HEK293 (cell line): ENCODE results near the gene UFC1.

ENCODE experiments used
- CTCF ChIA-PET: fragments of 350-600 bp; formaldehyde crosslinking; extraction: SDS; loops from one replicate; lab custom pipeline; 2021; ENCODE audit warnings: antibody characterized with exemption; lab: Yijun Ruan, JAX
- POLR2A ChIA-PET: fragments of 300-600 bp; formaldehyde crosslinking; extraction: SDS; loops from one replicate; lab custom pipeline; 2020; ENCODE audit warnings: antibody characterized with exemption, inconsistent platforms; lab: Yijun Ruan, JAX
- H3K27ac ChIP-seq: fragments of 200-500 bp; sonication (Bioruptor generic); 2 replicates; pipeline ENCODE4 v1.5.1; 2014; ENCODE audit warnings: low read depth, low read length, control low read depth, inconsistent platforms; ENCODE audit errors: extremely low read depth
- H3K36me3 ChIP-seq, 2 experiments: fragments of 200-500 bp in 1 of 2; sonication (Bioruptor generic) in 1 of 2; 1 replicate in 1 of 2; 2 replicates in 1 of 2; pipeline ENCODE4 v1.5.1; 2014 to 2017; ENCODE audit warnings: inconsistent platforms in 2 of 2, low read length in 2 of 2; ENCODE audit not compliant: control insufficient read depth in 2 of 2, insufficient read depth in 1 of 2
- H3K4me1 ChIP-seq: fragments of 200-500 bp; sonication (Bioruptor generic); 2 replicates; pipeline ENCODE4 v1.5.1; 2014; ENCODE audit warnings: mild to moderate bottlenecking, low read length, inconsistent platforms; ENCODE audit not compliant: control insufficient read depth, insufficient read depth
- H3K4me3 ChIP-seq: 2 replicates; pipeline ENCODE4 v1.5.1; 2011; ENCODE audit warnings: low read depth, mild to moderate bottlenecking, control low read depth, low read length, moderate library complexity
- H3K9me3 ChIP-seq: fragments of 200-500 bp; sonication (Bioruptor generic); 2 replicates; pipeline ENCODE4 v1.5.1; 2014; ENCODE audit warnings: low read depth, low read length, inconsistent platforms; ENCODE audit not compliant: control insufficient read depth, insufficient read depth
- KLF16 ChIP-seq: fragments of 450-650 bp; formaldehyde crosslinking; IDR thresholded peaks from 2 replicates; pipeline ENCODE4 v1.5.1; 2017; ENCODE audit warnings: missing biosample characterization, missing genetic modification characterization
- OVOL3 ChIP-seq: fragments of 450-650 bp; formaldehyde crosslinking; IDR thresholded peaks from 2 replicates; pipeline ENCODE4 v1.5.1; 2016; ENCODE audit warnings: missing biosample characterization, missing genetic modification characterization
- SETDB1 ChIP-seq: IDR thresholded peaks from one replicate; pipeline ENCODE4 v1.6.1; 2017; ENCODE audit warnings: mild to moderate bottlenecking, low read length, moderate library complexity, mixed read lengths; ENCODE audit not compliant: insufficient read length
- YY2 ChIP-seq: fragments of 450-650 bp; formaldehyde crosslinking; IDR thresholded peaks from 2 replicates; pipeline ENCODE4 v1.5.1; 2016; ENCODE audit warnings: missing biosample characterization, missing genetic modification characterization
- ZBTB44 ChIP-seq: fragments of 450-650 bp; IDR thresholded peaks from 2 replicates; pipeline ENCODE4 v1.5.1; 2018; ENCODE audit warnings: missing biosample characterization, mild to moderate bottlenecking, missing genetic modification characterization
- ZFP3 ChIP-seq: fragments of 450-650 bp; formaldehyde crosslinking; IDR thresholded peaks from 2 replicates; pipeline ENCODE4 v1.5.1; 2016; ENCODE audit warnings: low read depth, missing biosample characterization, missing genetic modification characterization
- ZNF112 ChIP-seq: fragments of 450-650 bp; formaldehyde crosslinking; IDR thresholded peaks from 2 replicates; pipeline ENCODE4 v1.5.0; 2017; ENCODE audit warnings: missing biosample characterization, missing genetic modification characterization
- ZNF211 ChIP-seq: fragments of 450-650 bp; formaldehyde crosslinking; IDR thresholded peaks from 2 replicates; pipeline ENCODE4 v1.5.1; 2016; ENCODE audit warnings: low read depth, missing biosample characterization, missing genetic modification characterization
- ZNF223 ChIP-seq: fragments of 450-650 bp; formaldehyde crosslinking; IDR thresholded peaks from 2 replicates; pipeline ENCODE4 v1.5.1; 2016; ENCODE audit warnings: missing biosample characterization, missing genetic modification characterization
- ZNF239 ChIP-seq: fragments of 450-650 bp; formaldehyde crosslinking; IDR thresholded peaks from 2 replicates; pipeline ENCODE4 v1.5.1; 2016; ENCODE audit warnings: missing biosample characterization, missing genetic modification characterization
- ZNF391 ChIP-seq: fragments of 450-650 bp; formaldehyde crosslinking; IDR thresholded peaks from 2 replicates; pipeline ENCODE4 v1.5.1; 2016; ENCODE audit warnings: low read depth, missing biosample characterization, missing genetic modification characterization, borderline replicate concordance
- ZNF48 ChIP-seq: fragments of 450-650 bp; formaldehyde crosslinking; IDR thresholded peaks from 2 replicates; pipeline ENCODE4 v1.5.1; 2016; ENCODE audit warnings: missing biosample characterization, missing genetic modification characterization
- ZNF529 ChIP-seq: fragments of 450-650 bp; formaldehyde crosslinking; IDR thresholded peaks from 2 replicates; pipeline ENCODE4 v1.5.1; 2017; ENCODE audit warnings: missing genetic modification characterization, missing biosample characterization; ENCODE audit not compliant: insufficient replicate concordance
- ZNF530 ChIP-seq: fragments of 450-650 bp; formaldehyde crosslinking; IDR thresholded peaks from 2 replicates; pipeline ENCODE4 v1.5.1; 2016; ENCODE audit warnings: low read depth, missing biosample characterization, missing genetic modification characterization
- ZNF621 ChIP-seq: fragments of 450-650 bp; formaldehyde crosslinking; IDR thresholded peaks from 2 replicates; pipeline ENCODE4 v1.5.1; 2017; ENCODE audit warnings: missing biosample characterization, missing genetic modification characterization
- ZXDB ChIP-seq: fragments of 450-650 bp; formaldehyde crosslinking; IDR thresholded peaks from 2 replicates; pipeline ENCODE4 v1.5.1; 2016; ENCODE audit warnings: missing biosample characterization, missing genetic modification characterization
- TF ChIP-seq, protein P1 (sequence below): fragments of 450-650 bp; formaldehyde crosslinking; IDR thresholded peaks from 2 replicates; pipeline ENCODE4; 2016; ENCODE audit warnings: missing biosample characterization, missing genetic modification characterization
- TF ChIP-seq, protein P2 (sequence below): fragments of 450-650 bp; formaldehyde crosslinking; IDR thresholded peaks from 2 replicates; pipeline ENCODE4 v1.5.1; 2016; ENCODE audit warnings: missing biosample characterization, missing genetic modification characterization
- TF ChIP-seq, protein P3 (sequence below): fragments of 450-650 bp; formaldehyde crosslinking; IDR thresholded peaks from 2 replicates; pipeline ENCODE4 v1.5.1; 2016; ENCODE audit warnings: missing biosample characterization, missing genetic modification characterization

The UFC1 gene

DNA sequence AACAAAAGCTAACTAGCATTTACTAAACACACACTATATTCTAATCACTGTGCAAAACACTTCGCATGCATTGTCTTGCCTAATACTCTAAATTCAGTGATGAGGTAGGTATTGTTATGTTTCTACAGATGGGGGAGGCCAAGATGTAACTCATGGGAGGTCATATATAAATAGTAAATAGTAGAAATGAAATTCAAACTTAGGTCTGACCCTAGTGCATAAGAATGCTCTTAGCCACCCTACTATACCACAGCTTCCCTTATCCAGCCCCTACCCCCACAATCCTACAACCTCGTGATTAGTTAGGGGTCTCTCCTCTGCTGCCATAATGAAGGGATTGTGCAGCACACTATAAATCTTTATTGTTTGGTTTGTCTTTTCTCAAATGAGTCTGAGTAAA, 39.2 kb upstream of the UFC1 start:
- H3K9me3 ChIP-seq, result no peaks in the 10 kb centered on the region
- POLR2A ChIA-PET, result interaction anchor here (0.7 to 1.5 kb wide), 2 partner anchors 10 to 21 kb away, joined by 3 read pairs; no protein-coding TSS in a partner anchor
- no peak overlapping the region for H3K27ac ChIP-seq
- TF ChIP-seq ZNF530, result no peak
- TF ChIP-seq ZBTB44, result no peak
- no peak for TF ChIP-seq ZNF239
- no peak for TF ChIP-seq ZNF223 (tag by site-specific recombination)
- TF ChIP-seq, protein P1, sequence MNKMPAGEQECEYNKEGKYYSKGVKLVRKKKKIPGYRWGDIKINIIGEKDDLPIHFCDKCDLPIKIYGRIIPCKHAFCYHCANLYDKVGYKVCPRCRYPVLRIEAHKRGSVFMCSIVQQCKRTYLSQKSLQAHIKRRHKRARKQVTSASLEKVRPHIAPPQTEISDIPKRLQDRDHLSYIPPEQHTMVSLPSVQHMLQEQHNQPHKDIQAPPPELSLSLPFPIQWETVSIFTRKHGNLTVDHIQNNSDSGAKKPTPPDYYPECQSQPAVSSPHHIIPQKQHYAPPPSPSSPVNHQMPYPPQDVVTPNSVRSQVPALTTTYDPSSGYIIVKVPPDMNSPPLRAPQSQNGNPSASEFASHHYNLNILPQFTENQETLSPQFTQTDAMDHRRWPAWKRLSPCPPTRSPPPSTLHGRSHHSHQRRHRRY (tag by site-specific recombination), result no peak
- TF ChIP-seq, protein P2, sequence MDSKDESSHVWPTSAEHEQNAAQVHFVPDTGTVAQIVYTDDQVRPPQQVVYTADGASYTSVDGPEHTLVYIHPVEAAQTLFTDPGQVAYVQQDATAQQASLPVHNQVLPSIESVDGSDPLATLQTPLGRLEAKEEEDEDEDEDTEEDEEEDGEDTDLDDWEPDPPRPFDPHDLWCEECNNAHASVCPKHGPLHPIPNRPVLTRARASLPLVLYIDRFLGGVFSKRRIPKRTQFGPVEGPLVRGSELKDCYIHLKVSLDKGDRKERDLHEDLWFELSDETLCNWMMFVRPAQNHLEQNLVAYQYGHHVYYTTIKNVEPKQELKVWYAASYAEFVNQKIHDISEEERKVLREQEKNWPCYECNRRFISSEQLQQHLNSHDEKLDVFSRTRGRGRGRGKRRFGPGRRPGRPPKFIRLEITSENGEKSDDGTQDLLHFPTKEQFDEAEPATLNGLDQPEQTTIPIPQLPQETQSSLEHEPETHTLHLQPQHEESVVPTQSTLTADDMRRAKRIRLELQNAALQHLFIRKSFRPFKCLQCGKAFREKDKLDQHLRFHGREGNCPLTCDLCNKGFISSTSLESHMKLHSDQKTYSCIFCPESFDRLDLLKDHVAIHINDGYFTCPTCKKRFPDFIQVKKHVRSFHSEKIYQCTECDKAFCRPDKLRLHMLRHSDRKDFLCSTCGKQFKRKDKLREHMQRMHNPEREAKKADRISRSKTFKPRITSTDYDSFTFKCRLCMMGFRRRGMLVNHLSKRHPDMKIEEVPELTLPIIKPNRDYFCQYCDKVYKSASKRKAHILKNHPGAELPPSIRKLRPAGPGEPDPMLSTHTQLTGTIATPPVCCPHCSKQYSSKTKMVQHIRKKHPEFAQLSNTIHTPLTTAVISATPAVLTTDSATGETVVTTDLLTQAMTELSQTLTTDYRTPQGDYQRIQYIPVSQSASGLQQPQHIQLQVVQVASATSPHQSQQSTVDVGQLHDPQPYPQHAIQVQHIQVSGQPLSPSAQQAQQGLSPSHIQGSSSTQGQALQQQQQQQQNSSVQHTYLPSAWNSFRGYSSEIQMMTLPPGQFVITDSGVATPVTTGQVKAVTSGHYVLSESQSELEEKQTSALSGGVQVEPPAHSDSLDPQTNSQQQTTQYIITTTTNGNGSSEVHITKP (tag by site-specific recombination), result no peak
- no peak for TF ChIP-seq ZNF112
- no peak for TF ChIP-seq YY2 (tag by site-specific recombination)
- TF ChIP-seq ZNF48 (tag by site-specific recombination), result no peak
- no peak for TF ChIP-seq ZNF529 (tag by site-specific recombination)
- no peak for TF ChIP-seq KLF16 (tag by site-specific recombination)
- TF ChIP-seq OVOL3, result no peak
- no peak for TF ChIP-seq ZNF211 (tag by site-specific recombination)
- TF ChIP-seq, protein P3, sequence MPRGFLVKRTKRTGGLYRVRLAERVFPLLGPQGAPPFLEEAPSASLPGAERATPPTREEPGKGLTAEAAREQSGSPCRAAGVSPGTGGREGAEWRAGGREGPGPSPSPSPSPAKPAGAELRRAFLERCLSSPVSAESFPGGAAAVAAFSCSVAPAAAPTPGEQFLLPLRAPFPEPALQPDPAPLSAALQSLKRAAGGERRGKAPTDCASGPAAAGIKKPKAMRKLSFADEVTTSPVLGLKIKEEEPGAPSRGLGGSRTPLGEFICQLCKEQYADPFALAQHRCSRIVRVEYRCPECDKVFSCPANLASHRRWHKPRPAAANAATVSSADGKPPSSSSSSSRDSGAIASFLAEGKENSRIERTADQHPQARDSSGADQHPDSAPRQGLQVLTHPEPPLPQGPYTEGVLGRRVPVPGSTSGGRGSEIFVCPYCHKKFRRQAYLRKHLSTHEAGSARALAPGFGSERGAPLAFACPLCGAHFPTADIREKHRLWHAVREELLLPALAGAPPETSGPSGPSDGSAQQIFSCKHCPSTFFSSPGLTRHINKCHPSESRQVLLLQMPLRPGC (tag by site-specific recombination), result no peak
- no peak for TF ChIP-seq ZNF391 (tag by site-specific recombination)
- TF ChIP-seq ZNF621, result no peak
- no peak for TF ChIP-seq ZXDB (tag by site-specific recombination)
- TF ChIP-seq SETDB1, result no peak
- no peak for TF ChIP-seq ZFP3 (tag by site-specific recombination)
- CTCF ChIA-PET, result interaction anchor here (1.2 kb wide), 1 partner anchor 22 kb away, joined by 3 read pairs; no protein-coding TSS in a partner anchor
- H3K36me3 ChIP-seq, result peaks cover 0 to 16% of the 10 kb centered on the region in 2 experiments; a peak in 2 of 3 replicates
- H3K4me1 ChIP-seq, result peaks cover 9% of the 10 kb centered on the region
- no peak overlapping the region for H3K4me3 ChIP-seq
